Mesenchymal stem cell (in vitro differentiated cells and primary cell): Measurements from ENCODE around the gene ZNF710. TPM values are rescaled to one million over a fixed set of nuclear protein-coding genes. Genes with fewer than 3 reads are reported as not detected.
"Not testable (repeated sequence)": the region's sequence is repeated elsewhere in the genome, so short reads cannot be mapped to it uniquely, and the experiment has no call there.

Experiments used
- DNase-seq: peaks from one replicate; pipeline ENCODE4 v3.0.0-alpha.2; 2013
- H2AFZ ChIP-seq: one replicate; pipeline ENCODE4 v1.6.1; 2013; ENCODE audit warnings: low read depth, mild to moderate bottlenecking, control low read depth, inconsistent platforms, low read length, moderate library complexity
- H2AK5ac ChIP-seq: 2 replicates; pipeline ENCODE4 v1.6.1; 2013; ENCODE audit warnings: low read length, moderate library complexity, mild to moderate bottlenecking, inconsistent platforms; ENCODE audit not compliant: severe bottlenecking
- H2BK120ac ChIP-seq: one replicate; pipeline ENCODE4 v1.6.1; 2013; ENCODE audit warnings: low read depth, mild to moderate bottlenecking, inconsistent platforms, low read length, moderate library complexity
- H2BK12ac ChIP-seq, 2 experiments: one replicate each; pipeline ENCODE4 v1.6.1; 2013; ENCODE audit warnings: inconsistent platforms in 2 of 2, low read length in 2 of 2, mild to moderate bottlenecking in 2 of 2, moderate library complexity in 2 of 2, control low read depth in 1 of 2
- H2BK15ac ChIP-seq: one replicate; pipeline ENCODE4 v1.6.1; 2013; ENCODE audit warnings: mild to moderate bottlenecking, low read depth, inconsistent platforms; ENCODE audit not compliant: poor library complexity, severe bottlenecking
- H2BK5ac ChIP-seq: 2 replicates; pipeline ENCODE4 v1.6.1; 2013; ENCODE audit warnings: low read depth, mild to moderate bottlenecking, low read length, control low read depth, inconsistent platforms; ENCODE audit not compliant: poor library complexity, severe bottlenecking
- H3K14ac ChIP-seq, 2 experiments: one replicate each; pipeline ENCODE4 v1.6.1; 2013; ENCODE audit warnings: inconsistent platforms in 2 of 2, low read length in 2 of 2, control low read depth in 1 of 2, mild to moderate bottlenecking in 1 of 2, moderate library complexity in 1 of 2
- H3K18ac ChIP-seq, 2 experiments: one replicate each; pipeline ENCODE4 v1.6.1; 2013; ENCODE audit warnings: inconsistent platforms in 2 of 2, low read length in 2 of 2, control low read depth in 1 of 2, low read depth in 1 of 2, mild to moderate bottlenecking in 1 of 2
- H3K23ac ChIP-seq, 2 experiments: one replicate each; pipeline ENCODE4 v1.6.1; 2013; ENCODE audit warnings: inconsistent platforms in 2 of 2, low read length in 2 of 2, mild to moderate bottlenecking in 2 of 2, moderate library complexity in 2 of 2, control low read depth in 1 of 2
- H3K27ac ChIP-seq: 2 replicates; pipeline ENCODE4 v1.5.1; 2013; ENCODE audit warnings: mild to moderate bottlenecking, moderate library complexity, low read length, control low read depth, inconsistent platforms; ENCODE audit not compliant: poor library complexity, severe bottlenecking
- H3K27me3 ChIP-seq, 2 experiments: 2 replicates each; pipeline versions ENCODE4 v1.6.1 to v1.7.0; 2013; ENCODE audit warnings: low read length in 2 of 2, mild to moderate bottlenecking in 2 of 2, moderate library complexity in 2 of 2, control low read depth in 1 of 2, inconsistent platforms in 1 of 2; ENCODE audit not compliant: control insufficient read depth in 1 of 2, insufficient read depth in 1 of 2
- H3K36me3 ChIP-seq, 2 experiments: 2 replicates each; pipeline versions ENCODE4 v1.6.1 to v1.7.0; 2013; ENCODE audit warnings: low read length in 2 of 2, control low read depth in 1 of 2, inconsistent platforms in 1 of 2, low read depth in 1 of 2, mild to moderate bottlenecking in 1 of 2; ENCODE audit not compliant: insufficient read depth in 2 of 2, control insufficient read depth in 1 of 2
- H3K4ac ChIP-seq, 2 experiments: one replicate each; pipeline ENCODE4 v1.6.1; 2013; ENCODE audit warnings: inconsistent platforms in 2 of 2, low read length in 2 of 2, mild to moderate bottlenecking in 2 of 2, moderate library complexity in 2 of 2, control low read depth in 1 of 2, low read depth in 1 of 2
- H3K4me1 ChIP-seq: 2 replicates; pipeline ENCODE4 v1.6.1; 2013; ENCODE audit warnings: low read depth, low read length, control low read depth; ENCODE audit not compliant: control insufficient read depth, insufficient read depth
- H3K4me2 ChIP-seq: 2 replicates; pipeline ENCODE4 v1.6.1; 2013; ENCODE audit warnings: low read length, mild to moderate bottlenecking, inconsistent platforms; ENCODE audit not compliant: poor library complexity, severe bottlenecking
- H3K4me3 ChIP-seq, 2 experiments: 2 replicates each; pipeline versions ENCODE4 v1.5.1 to v1.7.0; 2013; ENCODE audit warnings: low read length in 2 of 2, mild to moderate bottlenecking in 2 of 2, control low read depth in 1 of 2, low read depth in 1 of 2; ENCODE audit not compliant: insufficient read depth in 1 of 2
- H3K79me1 ChIP-seq: replicated peaks from 2 replicates; pipeline ENCODE4 v1.6.1; 2013; ENCODE audit warnings: mild to moderate bottlenecking, control low read depth, low read length, inconsistent platforms; ENCODE audit not compliant: poor library complexity, severe bottlenecking
- H3K9ac ChIP-seq: 2 replicates; pipeline ENCODE4 v1.7.0; 2013; ENCODE audit warnings: mild to moderate bottlenecking, low read length, moderate library complexity
- H3K9me3 ChIP-seq: 2 replicates; pipeline ENCODE4 v1.7.0; 2013; ENCODE audit warnings: mild to moderate bottlenecking, low read length; ENCODE audit not compliant: control insufficient read depth
- H4K8ac ChIP-seq: one replicate; pipeline ENCODE4 v1.6.1; 2013; ENCODE audit warnings: inconsistent platforms, mild to moderate bottlenecking, low read length, moderate library complexity
- H4K91ac ChIP-seq: one replicate; pipeline ENCODE4 v1.6.1; 2013; ENCODE audit warnings: mild to moderate bottlenecking, low read length, inconsistent platforms
- WGBS: methylation state at CpG from one replicate; pipeline ENCODE4 v1.1.7; 2013; ENCODE audit warnings: mixed read lengths; 5-methylcytosine and 5-hydroxymethylcytosine counted together
- polyA plus RNA-seq, 2 experiments: library from polyadenylated mRNA; stranded (reverse); fragments of 200-250 nt; gene quantifications; one replicate each; pipeline ENCODE4 v1.2.3, GENCODE V29; 2013

The ZNF710 gene, protein sequence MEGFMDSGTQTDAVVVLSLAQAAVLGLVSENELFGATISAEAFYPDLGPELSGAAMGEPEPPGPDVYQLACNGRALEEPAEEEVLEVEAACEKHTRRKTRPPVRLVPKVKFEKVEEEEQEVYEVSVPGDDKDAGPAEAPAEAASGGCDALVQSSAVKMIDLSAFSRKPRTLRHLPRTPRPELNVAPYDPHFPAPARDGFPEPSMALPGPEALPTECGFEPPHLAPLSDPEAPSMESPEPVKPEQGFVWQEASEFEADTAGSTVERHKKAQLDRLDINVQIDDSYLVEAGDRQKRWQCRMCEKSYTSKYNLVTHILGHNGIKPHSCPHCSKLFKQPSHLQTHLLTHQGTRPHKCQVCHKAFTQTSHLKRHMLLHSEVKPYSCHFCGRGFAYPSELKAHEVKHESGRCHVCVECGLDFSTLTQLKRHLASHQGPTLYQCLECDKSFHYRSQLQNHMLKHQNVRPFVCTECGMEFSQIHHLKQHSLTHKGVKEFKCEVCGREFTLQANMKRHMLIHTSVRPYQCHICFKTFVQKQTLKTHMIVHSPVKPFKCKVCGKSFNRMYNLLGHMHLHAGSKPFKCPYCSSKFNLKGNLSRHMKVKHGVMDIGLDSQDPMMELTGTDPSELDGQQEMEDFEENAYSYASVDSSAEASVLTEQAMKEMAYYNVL
- 23.3 TPM for polyA plus RNA-seq (2013, experiment 1 of 2)
- polyA plus RNA-seq (2013, experiment 2 of 2) = 23.3 TPM

DNA sequence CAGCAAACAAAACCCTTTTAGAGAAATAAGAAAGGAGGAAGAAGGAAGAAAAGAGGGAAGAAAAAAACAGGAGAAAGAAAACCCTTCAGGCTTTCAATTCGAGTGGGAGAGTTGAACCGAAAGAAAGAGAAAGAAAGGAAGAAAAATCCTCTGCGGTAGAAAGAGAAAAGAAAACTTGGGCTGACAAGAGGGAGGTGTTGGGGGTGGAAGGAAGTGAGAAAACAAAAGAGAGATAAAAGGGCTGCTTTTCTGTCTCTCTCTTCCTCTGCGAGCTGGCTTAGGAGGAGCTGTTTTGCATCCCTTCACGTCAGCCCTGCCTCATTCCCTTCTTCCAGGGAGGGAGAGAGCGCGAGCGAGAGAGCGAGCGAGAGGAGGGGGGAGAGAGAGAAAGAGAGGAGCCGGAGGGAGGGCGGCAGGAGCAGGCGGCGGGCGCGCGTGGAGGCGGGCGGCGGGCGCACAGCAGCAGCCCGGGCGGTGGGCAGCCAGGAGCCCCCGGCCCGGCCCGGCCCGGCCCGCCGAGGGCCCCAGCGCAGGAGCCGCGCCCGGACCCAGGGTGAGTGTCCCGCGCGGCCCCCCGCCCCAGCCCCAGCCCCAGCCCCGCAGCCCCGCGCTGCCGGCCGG is at the start of gene ZNF710:
Gene ZNF710, plus strand, starts transcription at position 263 of the 621 bp plus-strand sequence. CDS start 65,814 bp downstream, outside the sequence.
- H2BK12ac ChIP-seq = peak within 1 kb of the TSS in 1 of 2 experiments; percentile 73
- H3K9ac ChIP-seq = peak within 1 kb of the TSS; percentile 95
- H2AFZ ChIP-seq = peak within 1 kb of the TSS; percentile 46
- peaks cover 0 to 2% of the 10 kb centered on the region in 2 experiments for H3K36me3 ChIP-seq
- DNase-seq = peak; percentile 79
- H3K4me1 ChIP-seq = peaks cover 30% of the 10 kb centered on the region
- H3K27me3 ChIP-seq = no peaks in the 10 kb centered on the region
- peak within 1 kb of the TSS; percentile 71 for H3K27ac ChIP-seq
- peak within 1 kb of the TSS; percentile 74 for H2BK5ac ChIP-seq
- peak within 1 kb of the TSS; percentile 33 for H2AK5ac ChIP-seq
- peak within 1 kb of the TSS in 1 of 2 experiments; percentile 61 for H3K23ac ChIP-seq
- H3K14ac ChIP-seq = peak within 1 kb of the TSS in 1 of 2 experiments; percentile 45
- WGBS = 0% methylated on average over 3 of the region's 42 CpGs
- H3K79me1 ChIP-seq = peaks cover 14% of the 10 kb centered on the region
- H2BK15ac ChIP-seq = peak within 1 kb of the TSS; percentile 74
- H3K4me2 ChIP-seq = peak within 1 kb of the TSS; percentile 91
- peak within 1 kb of the TSS; percentile 91 for H3K4ac ChIP-seq
- peak within 1 kb of the TSS; percentile 80 to 87 for H3K4me3 ChIP-seq
- H4K91ac ChIP-seq = peak within 1 kb of the TSS; percentile 81
- peak within 1 kb of the TSS; percentile 93 for H2BK120ac ChIP-seq
- H3K9me3 ChIP-seq = no peaks in the 10 kb centered on the region
- H3K18ac ChIP-seq = peak within 1 kb of the TSS; percentile 88 to 97
- peak within 1 kb of the TSS; percentile 91 for H4K8ac ChIP-seq

DNA sequence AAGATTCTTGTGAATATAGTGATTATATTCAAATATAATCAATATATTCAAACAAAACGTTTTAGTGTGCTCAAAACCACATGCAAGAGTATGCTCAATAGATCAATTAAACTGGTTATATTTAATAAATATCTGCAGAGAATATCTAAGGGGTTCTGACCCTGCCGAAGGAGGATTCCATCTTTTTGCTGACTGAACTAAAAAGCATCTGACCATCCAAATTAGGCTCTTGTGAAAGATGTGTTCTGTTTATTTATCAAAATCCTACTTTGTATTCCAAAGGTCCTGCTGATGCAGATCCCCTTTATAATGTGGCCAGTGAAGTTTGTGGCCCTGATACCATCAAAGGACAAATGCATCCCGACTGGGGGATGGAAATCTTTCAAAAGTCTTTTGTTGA is 46.6 kb upstream of the ZNF710 start:
- WGBS = no CpG with 5 or more reads among the region's 3 CpGs
- no peak overlapping the region for H3K4me3 ChIP-seq
- no peak overlapping the region for H2BK15ac ChIP-seq

DNA sequence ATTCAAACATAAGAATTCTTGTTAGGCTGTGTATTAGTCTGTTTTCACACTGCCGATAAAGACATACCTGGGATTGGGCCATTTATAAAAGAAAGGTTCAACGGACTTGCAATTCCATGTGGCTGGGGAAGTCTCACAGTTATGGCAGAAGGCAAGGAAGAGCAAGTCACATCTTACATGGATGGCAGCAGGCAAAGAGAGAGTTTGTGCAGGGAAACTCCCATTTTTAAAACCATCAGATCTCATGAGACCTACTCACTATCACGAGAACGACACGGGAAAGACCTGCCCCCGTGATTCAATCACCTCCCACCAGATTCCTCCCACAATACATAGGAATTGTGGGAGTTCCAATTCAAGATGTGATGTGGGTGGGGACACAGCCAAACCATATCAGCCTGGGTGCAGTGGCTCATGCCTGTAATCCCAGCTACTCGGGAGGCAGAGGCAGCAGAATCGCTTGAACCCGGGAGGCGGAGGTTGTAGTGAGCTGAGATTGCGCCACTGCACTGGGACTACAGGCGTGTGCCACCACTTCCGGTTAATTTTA is 45.6 kb upstream of the ZNF710 start:
- not testable (repeated sequence) for H3K9ac ChIP-seq, H3K36me3 ChIP-seq, H3K27me3 ChIP-seq, H2BK12ac ChIP-seq, H2BK15ac ChIP-seq, H2AK5ac ChIP-seq, H3K4me2 ChIP-seq, H3K4ac ChIP-seq, H3K4me1 ChIP-seq, H2BK5ac ChIP-seq, H3K9me3 ChIP-seq, H3K27ac ChIP-seq, DNase-seq, H3K4me3 ChIP-seq, H3K18ac ChIP-seq, H3K14ac ChIP-seq, H2BK120ac ChIP-seq, H3K23ac ChIP-seq, H3K79me1 ChIP-seq, H4K91ac ChIP-seq, H2AFZ ChIP-seq, H4K8ac ChIP-seq
- WGBS = 99% methylated on average over 9 of the region's 13 CpGs

More for the DNA sequence above, 46.6 kb upstream of the ZNF710 start:
- no peak overlapping the region for H2BK12ac ChIP-seq
- H2AK5ac ChIP-seq = no peak overlapping the region
- H3K4ac ChIP-seq = no peak overlapping the region
- no peak overlapping the region for H3K4me2 ChIP-seq
- H4K91ac ChIP-seq = no peak overlapping the region
- no peaks in the 10 kb centered on the region for H3K27me3 ChIP-seq
- no peak overlapping the region for H2BK5ac ChIP-seq
- no peaks in the 10 kb centered on the region for H3K4me1 ChIP-seq
- no peak for DNase-seq
- H3K9me3 ChIP-seq = no peaks in the 10 kb centered on the region
- no peaks in the 10 kb centered on the region for H3K79me1 ChIP-seq
- no peak overlapping the region for H2AFZ ChIP-seq
- H2BK120ac ChIP-seq = no peak overlapping the region
- H3K36me3 ChIP-seq = no peaks in the 10 kb centered on the region
- H3K23ac ChIP-seq = no peak overlapping the region
- no peak overlapping the region for H3K9ac ChIP-seq
- no peak overlapping the region for H3K14ac ChIP-seq
- no peak overlapping the region for H3K18ac ChIP-seq
- no peak overlapping the region for H3K27ac ChIP-seq
- no peak overlapping the region for H4K8ac ChIP-seq
